ENCODE data around the gene CISD3.
"Not testable (repeated sequence)": the region's sequence is repeated elsewhere in the genome, so short reads cannot be mapped to it uniquely, and the experiment has no call there.

Gene CISD3

GRCh38 chr17:38707678-38708351 lies 22.3 kb upstream of the CISD3 start:
- no peak for DNase-seq

- DNase-seq = no peak
These were observed 20.9 kb upstream of the CISD3 start for GRCh38 chr17:38709104-38709820.

GRCh38 chr17:38709864-38710603 lies 20.1 kb upstream of the CISD3 start:
- no peak for DNase-seq

GRCh38 chr17:38710604-38710962 lies 19.6 kb upstream of the CISD3 start:
- DNase-seq = no peak

- DNase-seq = no peak
These were observed 19.2 kb upstream of the CISD3 start for GRCh38 chr17:38710985-38711384.

- DNase-seq = no peak
These were observed 18.2 kb upstream of the CISD3 start for GRCh38 chr17:38711792-38712571.

- no peak for DNase-seq
These were observed 17.5 kb upstream of the CISD3 start for GRCh38 chr17:38712593-38712992.

GRCh38 chr17:38713456-38714075 lies 16.6 kb upstream of the CISD3 start:
- no peak for DNase-seq

- DNase-seq = no peak
These were observed 14.8 kb upstream of the CISD3 start for GRCh38 chr17:38715216-38715943.

GRCh38 chr17:38716368-38717005 lies 13.7 kb upstream of the CISD3 start:
- DNase-seq = no peak

- no peak for DNase-seq
These were observed 12.9 kb upstream of the CISD3 start for GRCh38 chr17:38717139-38717745.

GRCh38 chr17:38719289-38719942 lies 10.7 kb upstream of the CISD3 start:
- no peak for DNase-seq

GRCh38 chr17:38719943-38720641 lies 10.0 kb upstream of the CISD3 start:
- DNase-seq = no peak

- DNase-seq = no peak
These were observed 9.2 kb upstream of the CISD3 start for GRCh38 chr17:38720941-38721340.

- no peak for DNase-seq
These were observed 8.3 kb upstream of the CISD3 start for GRCh38 chr17:38721802-38722201.

- no peak for DNase-seq
These were observed 5.7 kb upstream of the CISD3 start for GRCh38 chr17:38724337-38724988.

GRCh38 chr17:38725066-38725465 lies 5.1 kb upstream of the CISD3 start:
- DNase-seq = no peak

GRCh38 chr17:38726145-38726544 lies 4.0 kb upstream of the CISD3 start:
- not testable (repeated sequence) for DNase-seq

- no peak for DNase-seq
These were observed 2.4 kb upstream of the CISD3 start for GRCh38 chr17:38727736-38728135.

All from effector CD8-positive, alpha-beta T cell (primary cell).